ENCODE data around the gene SBF1. TPM values are rescaled to one million over a fixed set of nuclear protein-coding genes. Genes with fewer than 3 reads are reported as not detected.
"Not testable (repeated sequence)": the region's sequence is repeated elsewhere in the genome, so short reads cannot be mapped to it uniquely, and the experiment has no call there.

Gene SBF1, protein sequence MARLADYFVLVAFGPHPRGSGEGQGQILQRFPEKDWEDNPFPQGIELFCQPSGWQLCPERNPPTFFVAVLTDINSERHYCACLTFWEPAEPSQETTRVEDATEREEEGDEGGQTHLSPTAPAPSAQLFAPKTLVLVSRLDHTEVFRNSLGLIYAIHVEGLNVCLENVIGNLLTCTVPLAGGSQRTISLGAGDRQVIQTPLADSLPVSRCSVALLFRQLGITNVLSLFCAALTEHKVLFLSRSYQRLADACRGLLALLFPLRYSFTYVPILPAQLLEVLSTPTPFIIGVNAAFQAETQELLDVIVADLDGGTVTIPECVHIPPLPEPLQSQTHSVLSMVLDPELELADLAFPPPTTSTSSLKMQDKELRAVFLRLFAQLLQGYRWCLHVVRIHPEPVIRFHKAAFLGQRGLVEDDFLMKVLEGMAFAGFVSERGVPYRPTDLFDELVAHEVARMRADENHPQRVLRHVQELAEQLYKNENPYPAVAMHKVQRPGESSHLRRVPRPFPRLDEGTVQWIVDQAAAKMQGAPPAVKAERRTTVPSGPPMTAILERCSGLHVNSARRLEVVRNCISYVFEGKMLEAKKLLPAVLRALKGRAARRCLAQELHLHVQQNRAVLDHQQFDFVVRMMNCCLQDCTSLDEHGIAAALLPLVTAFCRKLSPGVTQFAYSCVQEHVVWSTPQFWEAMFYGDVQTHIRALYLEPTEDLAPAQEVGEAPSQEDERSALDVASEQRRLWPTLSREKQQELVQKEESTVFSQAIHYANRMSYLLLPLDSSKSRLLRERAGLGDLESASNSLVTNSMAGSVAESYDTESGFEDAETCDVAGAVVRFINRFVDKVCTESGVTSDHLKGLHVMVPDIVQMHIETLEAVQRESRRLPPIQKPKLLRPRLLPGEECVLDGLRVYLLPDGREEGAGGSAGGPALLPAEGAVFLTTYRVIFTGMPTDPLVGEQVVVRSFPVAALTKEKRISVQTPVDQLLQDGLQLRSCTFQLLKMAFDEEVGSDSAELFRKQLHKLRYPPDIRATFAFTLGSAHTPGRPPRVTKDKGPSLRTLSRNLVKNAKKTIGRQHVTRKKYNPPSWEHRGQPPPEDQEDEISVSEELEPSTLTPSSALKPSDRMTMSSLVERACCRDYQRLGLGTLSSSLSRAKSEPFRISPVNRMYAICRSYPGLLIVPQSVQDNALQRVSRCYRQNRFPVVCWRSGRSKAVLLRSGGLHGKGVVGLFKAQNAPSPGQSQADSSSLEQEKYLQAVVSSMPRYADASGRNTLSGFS (N-terminal part only)
- 73.4 TPM for total RNA-seq

DNA sequence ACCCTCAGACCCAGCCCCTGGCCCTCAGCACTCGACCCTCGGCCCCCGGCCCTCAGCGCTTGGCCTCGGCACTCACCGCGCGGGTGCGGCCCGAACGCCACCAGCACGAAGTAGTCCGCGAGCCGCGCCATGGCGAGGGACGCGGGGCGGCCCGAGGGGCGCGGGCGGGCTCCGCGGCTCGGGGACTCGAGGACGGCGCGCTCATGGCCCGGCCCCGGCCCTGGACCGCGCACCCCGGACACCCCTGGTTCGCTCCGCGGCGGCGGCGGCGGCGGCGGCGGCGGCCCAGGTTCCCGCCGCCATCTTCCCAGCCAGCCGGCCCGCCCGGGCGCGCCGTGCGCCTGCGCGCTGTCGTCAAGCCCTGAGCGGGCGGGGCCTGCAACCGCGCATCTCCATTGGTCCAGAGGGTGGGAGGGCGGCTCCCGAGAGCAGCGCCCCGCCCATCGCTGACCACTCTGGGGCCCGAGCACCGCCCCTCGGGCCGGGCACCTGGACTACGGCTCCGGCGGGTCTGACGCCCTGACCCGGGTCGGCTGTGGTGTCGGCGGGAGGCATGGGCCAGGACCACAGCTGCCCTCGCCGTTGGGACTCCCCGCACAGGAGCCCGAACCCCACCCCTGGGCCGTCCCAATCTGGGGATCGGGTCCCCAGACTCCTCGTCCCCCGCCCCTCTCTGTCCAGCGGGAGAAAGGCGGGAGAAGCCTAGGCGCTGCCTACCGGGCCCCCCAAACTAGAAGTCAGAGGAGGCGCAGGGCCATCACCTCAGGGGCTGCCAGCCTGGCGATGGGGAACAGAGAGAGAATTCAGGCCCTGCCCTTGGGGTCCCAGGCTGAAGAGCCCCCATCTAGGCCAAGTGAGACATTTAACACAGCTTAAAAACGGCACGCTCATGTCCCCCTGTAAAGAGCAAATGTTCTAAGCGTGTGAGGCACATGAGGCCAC is at the start of gene SBF1:
TSS of gene SBF1 (minus strand) at position 326 of the 942 bp plus-strand sequence. CDS start at position 131, 195 bp downstream.
- ATAC-seq (peak; percentile 98), DNase-seq (ENCODE audit: low spot score) (peak; percentile 94)
- intact Hi-C loops (cut with DNase I): no loop called here

DNA sequence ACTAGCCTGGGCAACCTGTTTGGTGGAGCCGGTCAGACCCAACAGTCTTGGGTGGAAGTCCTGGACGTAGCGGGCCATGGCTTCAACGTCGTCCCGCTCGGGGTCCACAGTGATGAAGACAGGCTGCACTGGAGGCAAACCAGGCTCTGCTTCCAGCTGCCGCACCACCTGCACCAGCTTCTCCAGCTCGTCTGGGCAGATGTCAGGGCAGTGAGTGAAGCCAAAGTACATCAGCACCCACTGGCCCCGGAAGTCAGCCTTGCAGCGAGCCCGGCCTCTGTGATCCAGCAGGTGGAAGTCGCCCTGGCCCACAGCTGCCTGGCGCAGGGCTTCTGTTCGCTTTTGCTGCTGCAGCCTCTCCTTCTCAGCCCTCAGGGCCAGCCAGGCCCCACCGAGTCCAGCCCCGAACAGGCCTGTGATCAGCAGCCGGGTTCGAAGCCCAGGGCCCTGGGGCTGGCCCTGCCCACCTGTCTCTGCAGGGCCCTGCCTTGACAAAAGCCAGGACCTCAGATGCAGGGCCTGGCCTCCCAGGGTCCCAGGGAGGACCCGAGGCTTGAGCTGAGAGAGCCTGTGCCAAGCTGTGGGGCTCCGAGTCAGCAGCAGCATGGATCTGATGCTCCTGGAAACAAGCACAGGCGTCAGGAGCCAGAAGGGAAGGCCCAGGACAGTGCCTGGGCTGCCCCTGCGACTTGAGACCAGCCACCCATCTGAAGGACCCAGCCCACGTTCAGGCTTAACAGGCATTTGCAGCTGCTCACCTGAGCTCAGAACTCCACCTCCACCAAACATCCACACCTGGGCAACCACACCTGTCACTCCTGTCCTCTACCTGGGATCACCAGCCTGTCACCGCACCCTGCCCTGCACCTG is 49.2 kb upstream of the SBF1 start:
- intact Hi-C loops (cut with DNase I): no loop called here
- DNase-seq (ENCODE audit: low spot score) (peak; percentile 64), ATAC-seq (no peak)

DNA sequence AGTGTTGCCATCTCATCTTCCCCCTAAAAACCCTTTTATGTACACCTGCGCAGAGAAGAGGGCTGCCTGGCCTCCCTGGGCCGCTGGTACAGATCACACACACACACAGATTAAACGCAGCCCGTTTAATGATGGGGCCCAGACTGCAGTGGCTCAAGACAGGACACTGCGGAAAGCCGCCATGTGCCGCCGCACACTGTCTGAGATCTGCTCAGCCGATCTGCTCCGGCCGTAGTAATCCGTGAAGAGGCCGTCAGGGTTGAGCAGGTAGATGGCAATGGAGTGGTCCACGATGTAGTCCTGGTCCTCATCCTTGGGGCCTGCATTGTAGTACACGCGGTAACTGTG is 48.6 kb upstream of the SBF1 start:
- DNase-seq (ENCODE audit: low spot score) (no peak), ATAC-seq (no peak)
- intact Hi-C loops (cut with DNase I): no loop called here

DNA sequence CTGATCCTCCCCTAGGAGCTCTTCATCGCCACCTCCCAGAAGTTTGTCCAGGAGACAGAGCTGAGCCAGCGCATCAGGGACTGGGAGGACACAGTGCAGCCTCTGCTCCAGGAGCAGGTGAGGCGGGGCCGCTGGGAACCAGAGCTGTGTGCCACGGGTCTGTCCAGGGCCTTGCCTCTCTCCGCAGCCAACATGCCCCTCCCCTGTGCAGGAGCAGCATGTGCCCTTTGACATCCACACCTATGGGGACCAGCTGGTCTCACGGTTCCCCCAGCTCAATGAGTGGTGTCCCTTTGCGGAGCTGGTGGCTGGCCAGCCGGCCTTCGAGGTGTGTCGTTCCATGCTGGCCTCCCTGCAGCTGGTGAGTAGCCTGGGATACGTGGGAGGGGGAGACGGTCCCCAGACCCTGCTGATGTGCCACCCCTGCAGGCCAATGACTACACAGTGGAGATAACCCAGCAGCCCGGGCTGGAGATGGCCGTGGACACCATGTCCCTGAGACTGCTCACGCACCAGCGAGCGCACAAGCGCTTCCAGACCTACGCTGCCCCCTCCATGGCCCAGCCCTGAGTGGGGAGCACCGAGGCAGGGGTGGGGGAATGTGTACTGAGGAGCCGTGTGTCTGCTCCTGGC is 48.1 kb upstream of the SBF1 start:
- ATAC-seq (no peak), DNase-seq (ENCODE audit: low spot score) (no peak)
- intact Hi-C loops (cut with DNase I): no loop called here

DNA sequence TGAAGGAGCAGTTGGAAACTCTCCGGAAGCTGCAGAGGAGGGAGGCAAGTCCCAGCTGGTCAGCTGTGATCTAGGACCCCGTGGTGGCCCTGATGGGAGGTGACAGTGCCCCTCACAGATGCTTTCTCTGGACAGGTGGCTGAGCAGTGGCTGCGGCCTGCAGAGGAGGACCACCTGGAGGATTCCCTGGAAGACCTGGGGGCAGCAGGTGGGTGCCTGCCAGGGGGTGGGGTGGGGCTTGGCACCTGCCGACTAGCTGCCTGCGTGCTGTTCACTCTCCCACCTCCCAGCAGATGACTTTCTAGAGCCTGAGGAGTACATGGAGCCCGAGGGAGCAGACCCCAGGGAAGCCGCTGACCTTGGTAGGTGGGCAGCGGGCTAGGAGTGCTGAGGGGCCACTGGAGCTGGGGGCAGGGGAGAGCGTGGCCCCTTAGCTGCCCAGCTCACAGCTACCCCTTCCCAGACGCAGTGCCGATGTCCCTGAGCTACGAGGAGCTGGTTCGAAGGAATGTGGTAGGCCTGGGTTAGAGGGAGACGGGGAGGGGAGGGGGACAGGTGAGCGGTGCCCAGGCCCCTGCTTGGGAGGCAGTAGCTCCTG is 47.5 kb upstream of the SBF1 start:
- intact Hi-C loops (cut with DNase I): no loop called here
- DNase-seq (ENCODE audit: low spot score) (no peak), ATAC-seq (no peak)

DNA sequence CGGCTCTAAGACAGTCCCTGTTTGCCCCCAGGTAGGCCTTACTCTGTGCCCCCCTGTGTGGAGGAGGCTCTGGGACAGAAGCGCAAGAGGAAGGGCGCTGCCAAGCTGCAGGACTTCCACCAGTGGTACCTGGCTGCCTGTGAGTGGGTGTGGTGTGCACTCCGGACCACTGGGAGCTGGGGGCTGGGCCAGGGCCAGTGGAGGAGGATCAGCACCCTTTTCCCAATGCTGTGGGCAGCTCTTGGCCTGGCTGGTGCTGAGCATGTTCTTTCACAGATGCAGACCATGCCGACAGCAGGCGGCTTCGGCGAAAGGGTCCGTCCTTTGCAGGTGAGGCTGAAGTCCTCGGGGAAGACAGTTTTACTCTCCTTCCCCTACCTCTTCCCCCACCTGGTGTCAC is 46.9 kb upstream of the SBF1 start:
- ATAC-seq: no peak
- DNase-seq (ENCODE audit: low spot score): no peak
- intact Hi-C loops (cut with DNase I): no loop called here

DNA sequence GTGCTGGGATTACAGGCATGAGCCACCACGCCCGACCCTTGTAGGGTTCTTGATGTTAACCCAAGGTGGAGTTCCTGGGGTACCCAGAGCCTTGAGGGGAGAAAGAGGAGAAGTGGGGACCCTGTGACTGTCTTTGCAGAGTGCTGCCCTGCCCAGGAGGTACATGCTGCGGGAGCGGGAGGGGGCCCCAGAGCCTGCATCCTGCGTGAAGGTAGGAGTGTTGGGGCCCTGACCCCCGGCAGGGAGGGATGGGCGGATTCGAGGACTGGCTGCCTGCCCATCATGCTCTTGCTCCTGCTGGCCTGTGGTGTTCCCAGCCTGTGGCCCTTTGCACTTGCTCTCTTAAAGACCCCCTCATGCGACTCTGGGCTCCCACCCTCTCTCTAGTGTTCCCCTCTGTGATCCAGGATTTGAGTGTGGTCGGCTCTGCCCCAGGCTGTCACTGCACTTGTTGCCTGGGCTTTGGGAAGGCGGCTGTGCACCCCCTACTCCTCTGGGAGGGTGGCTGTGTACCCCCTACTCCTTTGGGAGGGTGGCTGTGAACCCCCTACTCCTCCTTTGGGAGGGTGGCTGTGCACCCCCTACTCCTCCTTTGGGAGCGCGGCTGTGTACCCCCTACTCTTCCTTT is 46.1 kb upstream of the SBF1 start:
- ATAC-seq: no peak
- intact Hi-C loops (cut with DNase I): no loop called here
- DNase-seq (ENCODE audit: low spot score): no peak

DNA sequence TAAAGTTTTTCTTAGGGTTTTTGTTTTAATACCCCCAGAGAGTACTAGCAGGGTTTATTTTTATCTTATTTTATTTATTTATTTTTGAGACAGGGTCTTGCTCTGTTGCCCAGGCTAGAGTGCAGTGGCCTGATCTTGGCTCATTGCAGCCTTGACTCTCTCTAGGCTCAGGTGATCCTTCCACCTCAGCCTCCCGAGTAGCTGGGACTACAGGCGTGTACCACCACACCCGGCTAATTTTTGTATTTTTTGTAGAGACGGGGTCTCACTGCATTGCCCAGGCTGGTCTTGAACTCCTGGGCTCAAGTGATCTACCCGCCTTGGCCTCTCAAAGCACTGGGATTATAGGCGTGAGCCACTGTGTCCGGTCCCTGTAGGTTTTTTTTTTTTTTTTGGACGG is 45.3 kb upstream of the SBF1 start:
- ATAC-seq; DNase-seq (ENCODE audit: low spot score); intact Hi-C loops (cut with DNase I): not testable (repeated sequence)

DNA sequence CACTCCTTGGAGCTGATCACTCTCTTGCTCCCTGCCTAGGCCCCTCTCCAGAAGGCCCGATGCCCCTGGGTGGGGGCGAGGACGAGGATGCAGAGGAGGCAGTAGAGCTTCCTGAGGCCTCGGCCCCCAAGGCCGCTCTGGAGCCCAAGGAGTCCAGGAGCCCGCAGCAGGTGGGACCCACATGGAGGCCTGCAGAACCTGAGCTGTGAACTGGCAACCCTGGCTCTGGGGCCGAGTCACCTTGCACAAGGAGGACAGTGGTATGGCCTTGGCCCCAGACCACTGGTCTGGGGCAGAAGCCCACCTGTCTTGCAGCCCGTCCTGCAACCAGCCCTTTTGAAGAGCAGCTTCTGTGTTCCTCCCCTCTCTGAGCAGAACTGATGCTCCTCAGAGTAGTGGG is 44.3 kb upstream of the SBF1 start:
- ATAC-seq: no peak
- no peak for DNase-seq (ENCODE audit: low spot score)
- intact Hi-C loops (cut with DNase I): no loop called here

DNA sequence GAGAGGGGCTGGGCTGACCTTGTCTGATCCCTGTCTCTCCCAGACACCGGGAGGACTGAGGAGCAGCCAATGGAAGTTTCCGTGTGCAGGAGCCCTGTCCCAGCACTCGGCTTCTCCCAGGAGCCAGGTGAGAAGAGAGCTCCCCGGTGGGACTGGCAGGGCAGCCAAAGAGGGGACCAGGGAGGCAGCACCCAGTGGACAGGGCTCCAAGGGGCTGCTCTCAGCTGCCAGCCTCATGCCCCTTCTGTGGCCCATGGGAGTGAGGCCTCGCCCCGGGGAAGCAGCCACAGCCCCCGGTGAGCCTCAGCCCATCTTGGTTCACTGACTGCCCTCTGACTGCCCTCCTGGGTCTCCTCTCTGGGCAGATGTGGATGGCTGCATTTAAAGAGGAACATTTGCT is 43.8 kb upstream of the SBF1 start:
- DNase-seq (ENCODE audit: low spot score): no peak
- ATAC-seq: no peak
- intact Hi-C loops (cut with DNase I): no loop called here

DNA sequence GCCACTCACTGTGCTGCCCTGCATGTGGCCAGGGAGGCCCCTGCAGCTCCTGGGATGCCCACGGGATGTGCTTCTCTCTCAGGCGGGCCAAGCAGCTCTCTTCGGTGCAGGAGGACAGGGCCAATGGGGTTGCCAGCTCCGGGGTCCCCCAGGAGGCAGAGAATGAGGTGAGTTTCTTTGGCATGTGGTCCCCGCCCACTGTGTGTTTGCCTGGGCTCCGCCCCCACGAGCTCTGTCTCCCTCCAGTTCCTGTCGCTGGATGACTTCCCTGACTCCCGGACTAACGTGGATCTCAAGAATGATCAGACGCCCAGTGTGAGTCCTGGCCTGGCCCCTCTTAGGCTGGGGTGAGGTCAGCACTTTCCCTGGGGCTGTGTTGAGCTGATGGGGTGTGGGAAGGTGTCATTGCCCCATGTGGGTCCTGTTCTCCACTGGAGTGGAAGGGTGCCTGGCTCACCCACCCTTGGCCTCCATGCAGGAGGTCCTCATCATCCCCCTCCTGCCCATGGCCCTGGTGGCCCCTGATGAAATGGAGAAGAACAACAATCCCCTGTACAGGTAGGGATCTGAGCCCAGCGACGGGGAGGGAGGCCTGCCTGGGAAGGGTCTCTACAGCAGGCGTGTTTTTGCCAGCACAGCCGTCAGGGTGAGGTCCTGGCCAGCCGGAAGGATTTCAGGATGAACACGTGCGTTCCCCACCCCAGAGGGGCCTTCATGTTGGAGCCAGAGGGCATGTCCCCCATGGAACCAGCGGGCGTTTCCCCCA is 42.8 kb upstream of the SBF1 start:
- DNase-seq (ENCODE audit: low spot score) (no peak), ATAC-seq (no peak)
- intact Hi-C loops (cut with DNase I): no loop called here

DNA sequence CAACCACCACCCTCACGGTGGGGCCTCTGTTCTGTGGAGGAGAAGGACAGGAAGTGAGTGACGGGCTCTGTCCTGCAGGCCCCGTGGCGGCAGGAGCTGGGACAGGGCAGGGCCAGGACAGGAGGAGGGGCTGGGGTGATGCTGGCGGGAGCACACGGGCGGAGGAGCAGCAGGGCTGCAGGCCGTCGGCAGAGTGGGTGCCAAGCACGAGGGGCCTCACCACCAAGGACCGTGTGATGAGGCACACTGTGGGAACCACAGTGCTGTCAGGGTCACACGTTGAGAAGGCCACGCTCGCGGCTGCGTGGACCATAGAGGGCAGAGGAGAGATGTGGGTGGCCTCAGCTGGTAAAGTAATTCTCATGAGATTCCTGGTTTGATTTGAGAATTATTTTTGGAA is 42.1 kb upstream of the SBF1 start:
- ATAC-seq (no peak), DNase-seq (ENCODE audit: low spot score) (no peak)
- intact Hi-C loops (cut with DNase I): no loop called here

DNA sequence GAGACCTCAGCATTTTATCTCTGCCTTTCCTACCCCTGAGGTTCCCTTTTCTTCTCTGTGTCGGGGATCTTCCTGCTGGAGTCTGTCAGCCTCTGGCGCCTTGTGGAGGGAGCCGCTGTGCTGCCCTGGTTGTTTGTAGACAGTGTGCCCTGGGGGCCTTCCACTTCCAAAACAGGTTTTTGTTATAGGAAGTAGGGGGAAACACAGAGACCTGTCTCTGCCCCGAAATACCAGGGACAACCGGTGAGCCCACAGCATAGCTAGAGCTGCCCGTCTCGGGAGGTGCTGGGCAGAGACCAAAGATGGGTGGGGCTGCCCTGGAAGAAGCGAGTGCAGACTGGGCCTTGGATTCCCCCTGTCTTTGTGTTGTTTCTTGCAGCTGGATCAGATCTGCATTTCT is 41.2 kb upstream of the SBF1 start:
- intact Hi-C loops (cut with DNase I): no loop called here
- ATAC-seq: no peak
- no peak for DNase-seq (ENCODE audit: low spot score)

DNA sequence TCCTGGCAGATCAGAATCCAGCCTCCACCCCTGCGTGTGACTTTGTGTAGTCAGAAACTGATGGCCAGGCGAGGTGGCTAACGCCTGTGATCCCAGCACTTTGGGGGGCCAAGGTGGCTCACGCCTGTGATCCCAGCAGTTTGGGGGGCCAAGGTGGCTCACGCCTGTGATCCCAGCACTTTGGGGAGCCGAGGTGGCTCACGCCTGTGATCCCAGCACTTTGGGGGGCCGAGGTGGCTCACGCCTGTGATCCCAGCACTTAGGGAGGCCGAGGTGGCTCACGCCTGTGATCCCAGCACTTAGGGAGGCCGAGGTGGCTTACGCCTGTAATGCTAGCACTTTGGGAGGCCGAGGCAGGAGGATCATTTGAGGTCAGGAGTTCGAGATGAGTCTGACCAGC is 38.3 kb upstream of the SBF1 start:
- ATAC-seq: no peak
- intact Hi-C loops (cut with DNase I): no loop called here

DNA sequence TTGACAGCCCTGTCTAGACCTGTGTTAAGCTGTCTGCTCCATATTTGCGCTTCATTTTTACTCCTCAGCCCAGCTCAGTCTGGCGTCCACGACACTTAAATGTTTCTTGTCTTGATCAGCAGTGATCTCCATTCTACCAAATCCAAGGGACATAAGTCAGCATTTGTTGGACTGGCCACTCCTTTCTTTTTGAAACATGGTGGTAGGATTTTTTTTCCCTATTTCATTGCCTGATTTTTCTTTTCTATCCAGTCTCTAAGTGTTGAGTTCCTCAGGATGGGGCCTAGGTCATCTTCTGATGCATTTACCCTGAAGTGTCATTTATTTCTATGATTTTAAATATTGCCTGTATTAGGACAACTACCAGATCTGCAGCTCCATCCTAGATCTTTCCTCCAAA is 34.1 kb upstream of the SBF1 start:
- intact Hi-C loops (cut with DNase I): loop anchor here (10.0 kb wide), 1 partner anchor 264 kb away; the partner anchor contains the start of gene TUBGCP6
- ATAC-seq (no peak), DNase-seq (ENCODE audit: low spot score) (no peak)

More for the DNA sequence above, 38.3 kb upstream of the SBF1 start:
- DNase-seq (ENCODE audit: low spot score): no peak

All from sciatic nerve (tissue), 2 donors.